Pancreas (tissue), 10 donors: Measurements from ENCODE around the gene ACE2. TPM values are rescaled to one million over a fixed set of nuclear protein-coding genes. Genes with fewer than 3 reads are reported as not detected.
A peak's percentile ranks its signal among the peaks of the same experiment; 100 is the strongest.

ENCODE experiments used
- ATAC-seq, 4 donors: fragments of 200-7000 bp; cut with Tn5 transposase; one replicate each; pipeline versions ENCODE4 v1.8.0 to v1.9.1; 2020; ENCODE audit warnings: mild to moderate bottlenecking in 4 of 4, moderate library complexity in 4 of 4
- DNase-seq, 6 donors: peaks; one replicate each; pipeline ENCODE4 v3.0.0-alpha.2; 2020
- FAIRE-seq: peaks from 2 replicates; lab custom pipeline; 2012; peaks lifted over from hg19 to GRCh38; lab: Jason Lieb, UNC
- H3K27ac ChIP-seq, 4 donors: fragments of 200-600 bp; sonication (generic); 1 replicate in 3 of 4; 2 replicates in 1 of 4; pipeline versions ENCODE4 v1.5.0 to v1.8.0; 2020
- H3K27me3 ChIP-seq, 4 donors: fragments of 200-600 bp; one replicate each; pipeline ENCODE4 v1.8.0; 2021
- H3K36me3 ChIP-seq, 3 donors: fragments of 200-600 bp; sonication (generic) in 1 of 3; one replicate each; pipeline versions ENCODE4 v1.5.0 to v1.8.0; 2020 to 2021
- H3K4me1 ChIP-seq, 3 donors: fragments of 200-600 bp; one replicate each; pipeline ENCODE4 v1.8.0; 2021
- H3K4me3 ChIP-seq, 4 donors: fragments of 200-600 bp; sonication (generic) in 2 of 4; one replicate each; pipeline versions ENCODE4 v1.5.0 to v1.8.0; 2020 to 2021
- H3K9me3 ChIP-seq, 4 donors: fragments of 200-600 bp; one replicate each; pipeline ENCODE4 v1.8.0; 2021
- WGBS, 2 donors: extraction: QIAGEN DNeasy Blood & Tissue Kit; methylation state at CpG; one replicate each; pipeline ENCODE4 v1.1.7; 2013; 5-methylcytosine and 5-hydroxymethylcytosine counted together
- intact Hi-C, 3 donors: fragments of 100-400 bp; cut with DNase I; formaldehyde crosslinking; loops; one replicate each; pipeline versions ENCODE4 v1.11.1 to v1.14.2; 2022
- polyA plus RNA-seq, 2 donors: library from polyadenylated mRNA; stranded (reverse); fragments of 200-250 nt; gene quantifications; one replicate each; pipeline ENCODE4 v1.2.3, GENCODE V29; 2013
- total RNA-seq, 6 donors: library from RNA; stranded (reverse); fragmentation: NEBNext Ultra II Directional in 4 of 6; extraction: Animal tissue kit (Norgen Biotek cat#: 25700) in 4 of 6; gene quantifications; one replicate each; pipeline versions ENCODE4 v1.2.1 to v1.2.4, GENCODE V29; 2021 to 2023
- TF ChIP-seq, protein P1 (sequence below), 4 donors: fragments of 200-600 bp; sonication (generic) in 3 of 4; IDR thresholded peaks; one replicate each; pipeline versions ENCODE4 v1.5.0 to v1.8.0; 2021; ENCODE audit warnings: antibody characterized with exemption in 4 of 4
- donor health status: healthy with polysubstance abuse.
- donor health status: DM: no; HTN: no; CAD: no; lungs with moderate emphysema.
- donor health status: DM: no; HTN: no; CAD: no.
- donor health status: control.
- donor health status: control.
- donor health status: Bipolar disorder and iron deficiency.
- donor health status: DM: yes; HTN: yes; CAD: no.
- donor health status: DM: no; HTN: no; CAD: no.
- donor health status: DM: no; HTN: no; CAD: no.
- donor health status: DM: yes; HTN: yes; CAD: no.

The ACE2 gene
- total and polyA plus RNA-seq, 8 donors, result 0.49 to 3.4 (median 1.8) TPM

DNA sequence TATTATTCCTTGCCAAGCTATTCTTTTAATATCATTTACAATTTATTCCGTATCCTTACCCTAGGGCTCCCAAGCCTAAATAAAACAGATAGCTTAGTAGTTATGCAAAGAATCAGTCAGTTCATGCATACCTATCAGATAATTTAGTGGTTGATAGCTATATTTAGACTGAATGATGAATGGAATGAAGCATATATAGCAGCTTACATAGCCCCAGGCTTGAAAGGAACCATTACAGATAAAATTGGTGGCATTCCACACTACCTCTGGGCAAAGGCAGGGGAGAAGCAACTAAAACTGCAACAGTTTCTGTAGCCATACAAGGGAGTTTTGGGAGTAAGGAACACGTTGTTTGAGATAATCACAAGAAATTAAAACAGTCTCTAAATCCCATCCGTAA, 2.7 kb downstream of the ACE2 start:
- 78 to 79% methylated on average over 3 of the region's 3 CpGs for WGBS, 2 donors
- intact Hi-C loops, result no loop called here
- Histone ChIP-seq H3K4me1 (no peaks in the 10 kb centered on the region), H3K27ac (no peak overlapping the region), H3K4me3 (no peak overlapping the region), H3K9me3 (no peaks in the 10 kb centered on the region), H3K36me3 (no peaks in the 10 kb centered on the region), H3K27me3 (peaks cover 0 to 26% (median 3%) of the 10 kb centered on the region in 4 donors)
- TF ChIP-seq, protein P1, sequence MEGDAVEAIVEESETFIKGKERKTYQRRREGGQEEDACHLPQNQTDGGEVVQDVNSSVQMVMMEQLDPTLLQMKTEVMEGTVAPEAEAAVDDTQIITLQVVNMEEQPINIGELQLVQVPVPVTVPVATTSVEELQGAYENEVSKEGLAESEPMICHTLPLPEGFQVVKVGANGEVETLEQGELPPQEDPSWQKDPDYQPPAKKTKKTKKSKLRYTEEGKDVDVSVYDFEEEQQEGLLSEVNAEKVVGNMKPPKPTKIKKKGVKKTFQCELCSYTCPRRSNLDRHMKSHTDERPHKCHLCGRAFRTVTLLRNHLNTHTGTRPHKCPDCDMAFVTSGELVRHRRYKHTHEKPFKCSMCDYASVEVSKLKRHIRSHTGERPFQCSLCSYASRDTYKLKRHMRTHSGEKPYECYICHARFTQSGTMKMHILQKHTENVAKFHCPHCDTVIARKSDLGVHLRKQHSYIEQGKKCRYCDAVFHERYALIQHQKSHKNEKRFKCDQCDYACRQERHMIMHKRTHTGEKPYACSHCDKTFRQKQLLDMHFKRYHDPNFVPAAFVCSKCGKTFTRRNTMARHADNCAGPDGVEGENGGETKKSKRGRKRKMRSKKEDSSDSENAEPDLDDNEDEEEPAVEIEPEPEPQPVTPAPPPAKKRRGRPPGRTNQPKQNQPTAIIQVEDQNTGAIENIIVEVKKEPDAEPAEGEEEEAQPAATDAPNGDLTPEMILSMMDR (IDR thresholded peaks at IDR 0.05), result no peak
- FAIRE-seq (no peak), DNase-seq (no peak), ATAC-seq (no peak)

DNA sequence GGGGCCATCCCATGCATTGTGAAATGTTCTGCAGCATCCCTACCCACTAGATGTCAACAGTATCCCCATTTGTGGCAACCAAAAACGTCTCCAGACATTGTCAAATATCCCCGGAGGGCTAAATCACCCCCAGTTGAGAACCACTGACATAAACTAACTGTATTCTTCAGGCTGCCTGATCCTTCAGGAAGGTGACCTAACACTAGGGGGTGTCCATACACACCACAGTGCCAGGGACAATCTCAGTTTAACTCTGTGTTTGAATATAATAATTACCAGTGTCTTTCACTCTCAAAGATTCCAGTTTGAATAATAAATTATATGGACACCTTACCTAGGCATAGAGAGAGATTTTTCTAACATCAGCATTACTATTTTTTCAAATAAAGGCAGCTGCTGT, 6.4 kb downstream of the ACE2 start:
- TF ChIP-seq, protein P1 (IDR thresholded peaks at IDR 0.05), result no peak
- H3K27ac ChIP-seq, result no peak overlapping the region
- H3K27me3 ChIP-seq, result peaks cover 0 to 26% (median 3%) of the 10 kb centered on the region in 4 donors
- no peak overlapping the region for H3K4me3 ChIP-seq
- no peak for FAIRE-seq
- DNase-seq, result no peak
- WGBS, 2 donors, result 27 to 40% methylated on average over 2 of the region's 2 CpGs
- H3K4me1 ChIP-seq, result no peaks in the 10 kb centered on the region
- ATAC-seq, result no peak
- H3K9me3 ChIP-seq, result no peaks in the 10 kb centered on the region
- intact Hi-C loops, result no loop called here
- H3K36me3 ChIP-seq, result no peaks in the 10 kb centered on the region

- Histone ChIP-seq H3K4me1 (peaks cover 0 to 8% (median 0%) of the 10 kb centered on the region in 3 donors), H3K9me3 (no peaks in the 10 kb centered on the region), H3K27ac (no peak overlapping the region), H3K27me3 (peaks cover 0 to 12% (median 2%) of the 10 kb centered on the region in 4 donors), H3K4me3 (no peak overlapping the region), H3K36me3 (no peaks in the 10 kb centered on the region)
- TF ChIP-seq, protein P1 (IDR thresholded peaks at IDR 0.05), result no peak
- DNase-seq, result peak in 5 of 6 donors; percentile 5 to 53 (median 18)
- 56 to 58% methylated on average over 5 of the region's 5 CpGs for WGBS, 2 donors
- intact Hi-C loops, result loop anchor here in 1 of 3 donors (10.0 kb wide), 1 partner anchor 65 kb away; no protein-coding TSS in a partner anchor
- ATAC-seq, result peak; percentile 85 to 92 (median 90)
- FAIRE-seq, result no peak
Measured at GRCh38 chrX:15579778-15580747, 20.7 kb downstream of the ACE2 start.

DNA sequence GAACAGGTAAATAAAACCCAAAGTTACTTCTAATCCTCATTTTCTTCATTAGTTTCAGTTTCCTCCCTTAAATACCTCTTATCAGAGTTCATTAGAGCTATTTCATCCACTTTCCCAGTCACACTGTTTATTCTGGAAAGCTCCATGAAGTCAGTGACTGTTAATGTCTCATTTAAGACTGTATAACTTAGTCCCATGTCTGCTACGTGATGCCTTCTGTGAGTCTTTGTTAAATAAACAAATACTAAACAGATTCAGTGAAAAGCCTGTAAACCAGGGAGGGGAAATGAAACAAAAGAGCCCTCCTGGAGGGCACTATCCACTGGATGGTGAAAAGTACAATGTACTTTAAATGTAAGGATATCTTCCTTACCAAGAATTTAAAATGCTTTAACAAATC, 24.7 kb downstream of the ACE2 start:
- peaks cover 0 to 13% (median 2%) of the 10 kb centered on the region in 4 donors for H3K27me3 ChIP-seq
- DNase-seq, result no peak
- 25 to 32% methylated on average over 1 of the region's 1 CpG for WGBS, 2 donors
- H3K36me3 ChIP-seq, result no peaks in the 10 kb centered on the region
- intact Hi-C loops, result loop anchor here in 1 of 3 donors (10.0 kb wide), 1 partner anchor 69 kb away; no protein-coding TSS in a partner anchor
- no peak overlapping the region for H3K4me3 ChIP-seq
- H3K4me1 ChIP-seq, result peaks cover 0 to 8% (median 0%) of the 10 kb centered on the region in 3 donors
- no peaks in the 10 kb centered on the region for H3K9me3 ChIP-seq
- FAIRE-seq, result no peak
- no peak for ATAC-seq
- H3K27ac ChIP-seq, result no peak overlapping the region
- TF ChIP-seq, protein P1 (IDR thresholded peaks at IDR 0.05), result no peak
